Trophoblast cell (in vitro differentiated cells and primary cell): ENCODE results near the gene ZFHX3.

ENCODE experiments used
- DNase-seq, 2 donors: peaks; one replicate each; pipeline ENCODE4 v3.0.0-alpha.2; 2016
- H2AFZ ChIP-seq: 2 replicates; pipeline ENCODE4 v1.6.1; 2013; ENCODE audit warnings: low read length, moderate library complexity, mild to moderate bottlenecking; ENCODE audit not compliant: insufficient read depth, poor library complexity
- H2AK5ac ChIP-seq: 2 replicates; pipeline ENCODE4 v1.6.1; 2013; ENCODE audit warnings: mild to moderate bottlenecking, low read length
- H2BK120ac ChIP-seq: 2 replicates; pipeline ENCODE4 v1.6.1; 2013; ENCODE audit warnings: low read length, mild to moderate bottlenecking, moderate library complexity; ENCODE audit not compliant: insufficient read depth, poor library complexity
- H2BK12ac ChIP-seq: 2 replicates; pipeline ENCODE4 v1.6.1; 2013; ENCODE audit warnings: mild to moderate bottlenecking, low read length, moderate library complexity
- H2BK5ac ChIP-seq: 2 replicates; pipeline ENCODE4 v1.6.1; 2013; ENCODE audit warnings: low read length, low read depth, moderate library complexity, mild to moderate bottlenecking; ENCODE audit not compliant: poor library complexity
- H3K14ac ChIP-seq: 2 replicates; pipeline ENCODE4 v1.6.1; 2013; ENCODE audit warnings: mild to moderate bottlenecking, low read length
- H3K18ac ChIP-seq: 2 replicates; pipeline ENCODE4 v1.6.1; 2013; ENCODE audit warnings: mild to moderate bottlenecking, low read length
- H3K23ac ChIP-seq: 2 replicates; pipeline ENCODE4 v1.6.1; 2013; ENCODE audit warnings: low read length
- H3K27ac ChIP-seq: 2 replicates; pipeline ENCODE4 v1.5.1; 2013; ENCODE audit warnings: low read depth, mild to moderate bottlenecking, inconsistent platforms, low read length, moderate library complexity
- H3K27me3 ChIP-seq: 2 replicates; pipeline ENCODE4 v1.6.1; 2013; ENCODE audit warnings: inconsistent platforms, mild to moderate bottlenecking, low read length, moderate library complexity; ENCODE audit not compliant: insufficient read depth
- H3K36me3 ChIP-seq, 2 experiments: 1 replicate in 1 of 2; 2 replicates in 1 of 2; pipeline ENCODE4 v1.6.1; 2013; ENCODE audit warnings: low read length in 2 of 2, mild to moderate bottlenecking in 2 of 2, moderate library complexity in 1 of 2; ENCODE audit not compliant: insufficient read depth in 2 of 2, control insufficient read depth in 1 of 2
- H3K4ac ChIP-seq: 2 replicates; pipeline ENCODE4 v1.6.1; 2013; ENCODE audit warnings: low read depth, mild to moderate bottlenecking, low read length, moderate library complexity
- H3K4me1 ChIP-seq, 2 experiments: 1 replicate in 1 of 2; 2 replicates in 1 of 2; pipeline ENCODE4 v1.6.1; 2013; ENCODE audit warnings: low read length in 2 of 2, mild to moderate bottlenecking in 2 of 2, moderate library complexity in 1 of 2; ENCODE audit not compliant: insufficient read depth in 2 of 2, control insufficient read depth in 1 of 2
- H3K4me2 ChIP-seq: 2 replicates; pipeline ENCODE4 v1.6.1; 2013; ENCODE audit warnings: inconsistent platforms, mild to moderate bottlenecking, low read length, moderate library complexity
- H3K4me3 ChIP-seq: 2 replicates; pipeline ENCODE4 v1.5.1; 2013; ENCODE audit warnings: mild to moderate bottlenecking, low read depth, low read length, inconsistent platforms
- H3K79me1 ChIP-seq: one replicate; pipeline ENCODE4 v1.6.1; 2013; ENCODE audit warnings: low read length
- H3K79me2 ChIP-seq: 2 replicates; pipeline ENCODE4 v1.6.1; 2013; ENCODE audit warnings: low read length, mild to moderate bottlenecking; ENCODE audit not compliant: control insufficient read depth, insufficient read depth, poor library complexity
- H3K9ac ChIP-seq: 2 replicates; pipeline ENCODE4 v1.6.1; 2013; ENCODE audit warnings: mild to moderate bottlenecking, low read length
- H3K9me3 ChIP-seq: 2 replicates; pipeline ENCODE4 v1.6.1; 2013; ENCODE audit warnings: low read depth, mild to moderate bottlenecking, control low read depth, inconsistent platforms, low read length; ENCODE audit not compliant: insufficient read depth
- H4K12ac ChIP-seq: 2 replicates; pipeline ENCODE4 v1.6.1; 2013; ENCODE audit warnings: low read depth, mild to moderate bottlenecking, low read length, moderate library complexity
- H4K8ac ChIP-seq: 2 replicates; pipeline ENCODE4 v1.6.1; 2013; ENCODE audit warnings: low read depth, mild to moderate bottlenecking, low read length, moderate library complexity
- H4K91ac ChIP-seq: one replicate; pipeline ENCODE4 v1.6.1; 2013; ENCODE audit warnings: low read depth, mild to moderate bottlenecking, low read length, moderate library complexity
- WGBS: extraction: QIAGEN DNeasy Blood & Tissue Kit; methylation state at CpG from one replicate; pipeline ENCODE4 v1.1.7; 2013; ENCODE audit warnings: missing lambda C conversion rate; ENCODE audit not compliant: insufficient read length, insufficient coverage; ENCODE audit errors: extremely low coverage; 5-methylcytosine and 5-hydroxymethylcytosine counted together

The ZFHX3 gene

GRCh38 chr16:72764015-72764654, 283.8 kb downstream of the ZFHX3 start:
- Histone ChIP-seq H2BK12ac (no peak overlapping the region), H3K9me3 (no peaks in the 10 kb centered on the region), H3K4me3 (no peak overlapping the region), H3K27ac (no peak overlapping the region), H3K4me1 (no peaks in the 10 kb centered on the region), H3K4me2 (no peak overlapping the region), H3K79me2 (no peaks in the 10 kb centered on the region), H3K9ac (no peak overlapping the region), H3K18ac (no peak overlapping the region), H4K91ac (no peak overlapping the region), H2BK120ac (no peak overlapping the region), H3K23ac (no peak overlapping the region), H3K4ac (no peak overlapping the region), H3K36me3 (no peaks in the 10 kb centered on the region), H3K27me3 (no peaks in the 10 kb centered on the region), H3K14ac (no peak overlapping the region), H4K8ac (no peak overlapping the region), H2AK5ac (no peak overlapping the region), H3K79me1 (no peaks in the 10 kb centered on the region), H4K12ac (no peak overlapping the region), H2AFZ (no peak overlapping the region), H2BK5ac (no peak overlapping the region)
- DNase-seq: no peak
- WGBS: no CpG with 5 or more reads among the region's 8 CpGs

GRCh38 chr16:72760581-72760980, 287.3 kb downstream of the ZFHX3 start:
- Histone ChIP-seq H2BK12ac (no peak overlapping the region), H3K9ac (no peak overlapping the region), H3K79me2 (no peaks in the 10 kb centered on the region), H2AFZ (no peak overlapping the region), H2BK5ac (no peak overlapping the region), H3K14ac (no peak overlapping the region), H4K91ac (no peak overlapping the region), H2AK5ac (no peak overlapping the region), H3K36me3 (no peaks in the 10 kb centered on the region), H3K27me3 (no peaks in the 10 kb centered on the region), H3K4ac (no peak overlapping the region), H3K79me1 (no peaks in the 10 kb centered on the region), H3K4me1 (no peaks in the 10 kb centered on the region), H3K18ac (no peak overlapping the region), H3K9me3 (no peaks in the 10 kb centered on the region), H4K12ac (no peak overlapping the region), H3K23ac (no peak overlapping the region), H4K8ac (no peak overlapping the region), H3K27ac (no peak overlapping the region), H3K4me2 (no peak overlapping the region), H3K4me3 (no peak overlapping the region), H2BK120ac (no peak overlapping the region)
- no peak for DNase-seq

GRCh38 chr16:72753881-72754280, 294.0 kb downstream of the ZFHX3 start:
- H3K18ac ChIP-seq: no peak overlapping the region
- H3K4me3 ChIP-seq: no peak overlapping the region
- no peak overlapping the region for H2AFZ ChIP-seq
- no peaks in the 10 kb centered on the region for H3K4me1 ChIP-seq
- no peaks in the 10 kb centered on the region for H3K36me3 ChIP-seq
- H3K23ac ChIP-seq: no peak overlapping the region
- H2AK5ac ChIP-seq: no peak overlapping the region
- H2BK12ac ChIP-seq: no peak overlapping the region
- no peak overlapping the region for H4K8ac ChIP-seq
- no peak overlapping the region for H2BK120ac ChIP-seq
- no peaks in the 10 kb centered on the region for H3K9me3 ChIP-seq
- H4K12ac ChIP-seq: no peak overlapping the region
- no peak overlapping the region for H3K4me2 ChIP-seq
- DNase-seq: no peak
- no peaks in the 10 kb centered on the region for H3K79me2 ChIP-seq
- no peak overlapping the region for H3K9ac ChIP-seq
- no CpG with 5 or more reads among the region's 2 CpGs for WGBS
- H3K79me1 ChIP-seq: no peaks in the 10 kb centered on the region
- no peaks in the 10 kb centered on the region for H3K27me3 ChIP-seq
- no peak overlapping the region for H2BK5ac ChIP-seq
- no peak overlapping the region for H3K27ac ChIP-seq
- H4K91ac ChIP-seq: no peak overlapping the region
- H3K4ac ChIP-seq: no peak overlapping the region
- H3K14ac ChIP-seq: no peak overlapping the region

GRCh38 chr16:72752004-72752695, 295.8 kb downstream of the ZFHX3 start:
- no CpG with 5 or more reads among the region's 7 CpGs for WGBS
- Histone ChIP-seq H3K27ac (no peak overlapping the region), H3K4me1 (no peaks in the 10 kb centered on the region), H2BK5ac (no peak overlapping the region), H3K4ac (no peak overlapping the region), H4K91ac (no peak overlapping the region), H4K8ac (no peak overlapping the region), H2AK5ac (no peak overlapping the region), H4K12ac (no peak overlapping the region), H2BK120ac (no peak overlapping the region), H3K14ac (no peak overlapping the region), H3K18ac (no peak overlapping the region), H2BK12ac (no peak overlapping the region), H3K4me3 (no peak overlapping the region), H3K36me3 (no peaks in the 10 kb centered on the region), H3K79me2 (no peaks in the 10 kb centered on the region), H3K9ac (no peak overlapping the region), H3K79me1 (no peaks in the 10 kb centered on the region), H3K27me3 (no peaks in the 10 kb centered on the region), H3K23ac (no peak overlapping the region), H2AFZ (no peak overlapping the region), H3K4me2 (no peak overlapping the region), H3K9me3 (no peaks in the 10 kb centered on the region)
- DNase-seq: no peak
